ENCODE results near the gene COX11.

DNA sequence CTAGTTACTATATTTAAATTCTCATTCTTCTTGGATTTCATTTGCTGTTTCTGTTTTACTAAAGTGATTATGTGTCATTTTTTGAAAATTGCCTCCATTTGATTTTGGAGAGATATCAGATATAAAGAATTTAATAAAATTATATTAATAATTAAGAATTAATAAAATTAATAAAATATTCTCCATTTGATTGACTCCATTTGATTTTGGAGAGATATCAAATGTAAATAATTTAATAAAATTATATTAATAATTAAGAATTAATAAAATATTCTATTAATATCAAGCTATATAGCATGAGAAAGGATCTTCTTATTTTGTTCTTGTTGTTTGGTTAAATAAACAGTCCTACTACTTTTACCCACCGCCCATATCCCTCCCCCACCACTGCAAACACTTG is 23.1 kb upstream of the COX11 start:
- TF ChIP-seq, protein P1, sequence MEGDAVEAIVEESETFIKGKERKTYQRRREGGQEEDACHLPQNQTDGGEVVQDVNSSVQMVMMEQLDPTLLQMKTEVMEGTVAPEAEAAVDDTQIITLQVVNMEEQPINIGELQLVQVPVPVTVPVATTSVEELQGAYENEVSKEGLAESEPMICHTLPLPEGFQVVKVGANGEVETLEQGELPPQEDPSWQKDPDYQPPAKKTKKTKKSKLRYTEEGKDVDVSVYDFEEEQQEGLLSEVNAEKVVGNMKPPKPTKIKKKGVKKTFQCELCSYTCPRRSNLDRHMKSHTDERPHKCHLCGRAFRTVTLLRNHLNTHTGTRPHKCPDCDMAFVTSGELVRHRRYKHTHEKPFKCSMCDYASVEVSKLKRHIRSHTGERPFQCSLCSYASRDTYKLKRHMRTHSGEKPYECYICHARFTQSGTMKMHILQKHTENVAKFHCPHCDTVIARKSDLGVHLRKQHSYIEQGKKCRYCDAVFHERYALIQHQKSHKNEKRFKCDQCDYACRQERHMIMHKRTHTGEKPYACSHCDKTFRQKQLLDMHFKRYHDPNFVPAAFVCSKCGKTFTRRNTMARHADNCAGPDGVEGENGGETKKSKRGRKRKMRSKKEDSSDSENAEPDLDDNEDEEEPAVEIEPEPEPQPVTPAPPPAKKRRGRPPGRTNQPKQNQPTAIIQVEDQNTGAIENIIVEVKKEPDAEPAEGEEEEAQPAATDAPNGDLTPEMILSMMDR (IDR thresholded peaks at IDR 0.05) = no peak
- no peak for TF ChIP-seq EZH2 (IDR thresholded peaks at IDR 0.05)

Data from neural progenitor cell (in vitro differentiated cells).